ENCODE measurements around the gene NALF2.

DNA sequence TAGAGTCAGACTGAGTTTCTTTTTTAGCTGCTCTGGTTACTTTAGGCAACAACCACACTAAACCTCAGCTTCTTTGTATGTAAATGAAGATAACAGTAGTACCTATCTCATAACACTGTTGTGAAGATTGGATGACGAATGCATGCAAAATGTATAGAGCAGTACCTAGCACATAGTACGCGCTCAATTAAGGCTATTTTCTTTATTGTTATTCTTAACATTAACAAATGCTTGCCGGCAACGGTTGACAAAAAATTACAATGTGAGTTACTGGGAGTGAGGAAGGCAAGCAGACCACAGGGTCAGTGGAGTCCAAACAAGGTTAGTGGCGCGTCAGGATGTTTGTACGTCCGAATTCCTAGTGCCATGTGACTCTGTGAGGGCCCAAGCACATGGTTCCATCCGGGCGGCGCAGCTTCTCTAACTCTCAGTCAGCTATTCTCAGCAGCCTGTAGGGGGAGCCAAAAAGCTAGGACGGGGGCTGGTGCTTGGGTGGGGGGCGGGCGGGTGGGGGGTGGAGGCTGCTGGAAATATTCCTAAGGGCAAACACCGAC lies 821 bp upstream of the NALF2 start:
- TF ChIP-seq POLR2AphosphoS5 (IDR thresholded peaks at IDR 0.05), result no peak
- TF ChIP-seq, protein P1, sequence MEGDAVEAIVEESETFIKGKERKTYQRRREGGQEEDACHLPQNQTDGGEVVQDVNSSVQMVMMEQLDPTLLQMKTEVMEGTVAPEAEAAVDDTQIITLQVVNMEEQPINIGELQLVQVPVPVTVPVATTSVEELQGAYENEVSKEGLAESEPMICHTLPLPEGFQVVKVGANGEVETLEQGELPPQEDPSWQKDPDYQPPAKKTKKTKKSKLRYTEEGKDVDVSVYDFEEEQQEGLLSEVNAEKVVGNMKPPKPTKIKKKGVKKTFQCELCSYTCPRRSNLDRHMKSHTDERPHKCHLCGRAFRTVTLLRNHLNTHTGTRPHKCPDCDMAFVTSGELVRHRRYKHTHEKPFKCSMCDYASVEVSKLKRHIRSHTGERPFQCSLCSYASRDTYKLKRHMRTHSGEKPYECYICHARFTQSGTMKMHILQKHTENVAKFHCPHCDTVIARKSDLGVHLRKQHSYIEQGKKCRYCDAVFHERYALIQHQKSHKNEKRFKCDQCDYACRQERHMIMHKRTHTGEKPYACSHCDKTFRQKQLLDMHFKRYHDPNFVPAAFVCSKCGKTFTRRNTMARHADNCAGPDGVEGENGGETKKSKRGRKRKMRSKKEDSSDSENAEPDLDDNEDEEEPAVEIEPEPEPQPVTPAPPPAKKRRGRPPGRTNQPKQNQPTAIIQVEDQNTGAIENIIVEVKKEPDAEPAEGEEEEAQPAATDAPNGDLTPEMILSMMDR (IDR thresholded peaks at IDR 0.05), result no peak

Data from stomach (tissue), 4 donors.